Right lobe of liver (tissue), 6 donors: ENCODE measurements around the gene PHLDA2. TPM values are rescaled to one million over a fixed set of nuclear protein-coding genes. Genes with fewer than 3 reads are reported as not detected.
A peak's percentile ranks its signal among the peaks of the same experiment; 100 is the strongest.

Source experiments
- ATAC-seq, 4 donors: fragments of 200-7000 bp; cut with Tn5 transposase; one replicate each; pipeline ENCODE4 v1.9.1; 2020; ENCODE audit warnings: mild to moderate bottlenecking in 4 of 4, moderate library complexity in 4 of 4
- DNase-seq, 3 donors: peaks; one replicate each; pipeline ENCODE4 v3.0.0-alpha.2; 2020
- H3K27ac ChIP-seq, 3 donors: fragments of 200-600 bp; one replicate each; pipeline ENCODE4 v1.8.0; 2022
- H3K27me3 ChIP-seq, 2 donors: fragments of 200-600 bp; one replicate each; pipeline ENCODE4 v1.8.0; 2022
- H3K36me3 ChIP-seq, 4 donors: fragments of 200-600 bp; sonication (generic) in 1 of 4; one replicate each; pipeline versions ENCODE4 v1.5.1 to v1.8.0; 2017 to 2022; ENCODE audit warnings: control low read depth in 1 of 4
- H3K4me1 ChIP-seq, 4 donors: fragments of 200-600 bp; sonication (generic) in 1 of 4; one replicate each; pipeline versions ENCODE4 v1.5.1 to v1.8.0; 2017 to 2022; ENCODE audit warnings: control low read depth in 1 of 4
- H3K4me3 ChIP-seq, 3 donors: fragments of 200-600 bp; one replicate each; pipeline ENCODE4 v1.8.0; 2022
- H3K9me3 ChIP-seq, 4 donors: fragments of 200-600 bp; sonication (generic) in 1 of 4; one replicate each; pipeline versions ENCODE4 v1.5.1 to v1.8.0; 2017 to 2022; ENCODE audit warnings: control low read depth in 1 of 4
- POLR2A ChIP-seq: fragments of 450-650 bp; IDR thresholded peaks from one replicate; pipeline ENCODE4 v1.6.1; 2017; ENCODE audit warnings: antibody characterized with exemption, mild to moderate bottlenecking
- WGBS: methylation state at CpG from one replicate; pipeline ENCODE4 v1.1.6; 2018; ENCODE audit warnings: low coverage, low lambda C conversion rate; ENCODE audit not compliant: insufficient coverage; ENCODE audit errors: missing lambda C conversion rate; 5-methylcytosine and 5-hydroxymethylcytosine counted together
- intact Hi-C, 2 donors: fragments of 100-400 bp; cut with DNase I; formaldehyde crosslinking; loops; one replicate each; pipeline versions ENCODE4 v1.11.2 to v1.14.1; 2022
- total RNA-seq, 6 experiments: library from RNA; depleted of rRNA in 2 of 6; stranded (reverse); fragments of >200 nt in 2 of 6; fragmentation: NEBNext Ultra II Directional in 3 of 6; extraction: Animal tissue kit (Norgen Biotek cat#: 25700) in 3 of 6; gene quantifications; one replicate each; pipeline versions ENCODE4 v1.1.0 to v1.2.4, GENCODE V29; 2016 to 2023
- TF ChIP-seq, protein P1 (sequence below), 4 donors: fragments of 200-600 bp in 3 of 4; fragments of 450-650 bp in 1 of 4; IDR thresholded peaks; one replicate each; pipeline versions ENCODE4 v1.5.1 to v1.8.0; 2016 to 2022; ENCODE audit warnings: antibody characterized with exemption in 4 of 4, mild to moderate bottlenecking in 2 of 4
- donor health status: DM: no; HTN: yes; CAD: no.
- donor health status: DM: no; HTN: no; CAD: no.
- donor health status: DM: no; HTN: no; CAD: no.
- donor health status: DM: no; HTN: yes; CAD: no.
- donor health status: DM: no; HTN: yes; CAD: no.

Gene PHLDA2
- total RNA-seq, 6 experiments from 2014 or later = 0.51 to 12.7 (median 5.9) TPM; not detected in 1

DNA sequence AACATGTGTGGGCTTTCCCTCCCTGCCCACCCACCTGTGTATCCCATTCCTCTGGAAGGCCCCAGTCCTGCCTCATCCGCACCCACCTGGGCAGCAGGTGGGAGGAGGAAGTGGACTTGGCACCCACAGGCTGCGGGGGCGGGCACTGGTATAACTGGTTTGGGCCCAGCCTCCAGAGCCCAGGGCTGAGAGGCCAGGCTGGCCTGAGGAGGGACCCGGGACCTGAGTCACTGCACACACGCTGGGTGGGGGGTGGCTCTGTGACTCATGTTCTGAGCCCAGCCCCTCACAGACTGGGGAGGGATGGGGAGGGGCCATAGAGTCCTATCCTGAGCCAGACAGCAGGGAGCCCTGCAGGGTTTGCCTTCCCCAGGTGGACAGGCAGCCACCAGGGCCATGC is 16.7 kb downstream of the PHLDA2 start:
- intact Hi-C loops = no loop called here
- peak; percentile 18 to 81 (median 36) for ATAC-seq

DNA sequence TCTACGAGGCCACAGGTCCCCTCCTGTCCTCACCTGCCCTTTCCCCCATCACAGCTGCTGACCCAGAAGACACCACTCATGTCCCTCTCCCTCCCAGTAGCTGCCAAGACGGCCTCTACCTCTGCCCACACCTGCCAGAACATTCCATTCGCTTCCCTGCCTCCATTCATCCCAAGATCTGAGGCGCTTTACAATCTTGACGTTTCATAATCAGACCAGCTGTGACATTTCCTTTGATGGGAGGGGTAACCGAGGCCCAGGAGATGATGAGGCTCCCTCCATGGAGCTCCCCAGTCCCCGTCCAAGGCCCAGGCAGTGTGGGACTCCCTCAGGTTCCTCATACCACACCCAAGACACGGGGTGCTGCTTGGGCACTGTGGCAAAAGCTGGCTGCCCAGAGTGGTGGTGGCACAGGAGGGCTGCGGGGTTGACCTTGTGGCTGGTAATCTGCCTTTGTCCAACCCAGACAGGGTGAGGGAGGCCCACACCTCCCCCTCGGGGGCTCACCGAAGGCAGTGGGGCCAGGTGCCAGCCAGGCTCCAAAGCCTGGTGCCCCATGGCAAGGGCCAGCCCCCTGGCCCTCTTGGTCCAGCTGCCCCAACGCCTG is 17.3 kb downstream of the PHLDA2 start:
- Histone ChIP-seq H3K9me3 (no peaks in the 10 kb centered on the region), H3K27me3 (no peaks in the 10 kb centered on the region), H3K4me3 (no peak overlapping the region), H3K36me3 (no peaks in the 10 kb centered on the region), H3K4me1 (no peaks in the 10 kb centered on the region), H3K27ac (no peak overlapping the region)
- ATAC-seq = no peak
- 72% methylated on average over 6 of the region's 12 CpGs for WGBS
- intact Hi-C loops = no loop called here
- DNase-seq = no peak
- no peak for TF ChIP-seq POLR2A
- TF ChIP-seq, protein P1, sequence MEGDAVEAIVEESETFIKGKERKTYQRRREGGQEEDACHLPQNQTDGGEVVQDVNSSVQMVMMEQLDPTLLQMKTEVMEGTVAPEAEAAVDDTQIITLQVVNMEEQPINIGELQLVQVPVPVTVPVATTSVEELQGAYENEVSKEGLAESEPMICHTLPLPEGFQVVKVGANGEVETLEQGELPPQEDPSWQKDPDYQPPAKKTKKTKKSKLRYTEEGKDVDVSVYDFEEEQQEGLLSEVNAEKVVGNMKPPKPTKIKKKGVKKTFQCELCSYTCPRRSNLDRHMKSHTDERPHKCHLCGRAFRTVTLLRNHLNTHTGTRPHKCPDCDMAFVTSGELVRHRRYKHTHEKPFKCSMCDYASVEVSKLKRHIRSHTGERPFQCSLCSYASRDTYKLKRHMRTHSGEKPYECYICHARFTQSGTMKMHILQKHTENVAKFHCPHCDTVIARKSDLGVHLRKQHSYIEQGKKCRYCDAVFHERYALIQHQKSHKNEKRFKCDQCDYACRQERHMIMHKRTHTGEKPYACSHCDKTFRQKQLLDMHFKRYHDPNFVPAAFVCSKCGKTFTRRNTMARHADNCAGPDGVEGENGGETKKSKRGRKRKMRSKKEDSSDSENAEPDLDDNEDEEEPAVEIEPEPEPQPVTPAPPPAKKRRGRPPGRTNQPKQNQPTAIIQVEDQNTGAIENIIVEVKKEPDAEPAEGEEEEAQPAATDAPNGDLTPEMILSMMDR (IDR thresholded peaks at IDR 0.05) = no peak

More for the DNA sequence above, 16.7 kb downstream of the PHLDA2 start:
- Histone ChIP-seq H3K4me1 (no peaks in the 10 kb centered on the region), H3K27me3 (no peaks in the 10 kb centered on the region), H3K36me3 (no peaks in the 10 kb centered on the region), H3K4me3 (no peak overlapping the region), H3K9me3 (no peaks in the 10 kb centered on the region), H3K27ac (no peak overlapping the region)
- TF ChIP-seq, protein P1 (IDR thresholded peaks at IDR 0.05) = no peak
- TF ChIP-seq POLR2A = no peak
- WGBS = no CpG with 5 or more reads among the region's 5 CpGs
- peak in 1 of 3 donors; percentile 64 for DNase-seq

DNA sequence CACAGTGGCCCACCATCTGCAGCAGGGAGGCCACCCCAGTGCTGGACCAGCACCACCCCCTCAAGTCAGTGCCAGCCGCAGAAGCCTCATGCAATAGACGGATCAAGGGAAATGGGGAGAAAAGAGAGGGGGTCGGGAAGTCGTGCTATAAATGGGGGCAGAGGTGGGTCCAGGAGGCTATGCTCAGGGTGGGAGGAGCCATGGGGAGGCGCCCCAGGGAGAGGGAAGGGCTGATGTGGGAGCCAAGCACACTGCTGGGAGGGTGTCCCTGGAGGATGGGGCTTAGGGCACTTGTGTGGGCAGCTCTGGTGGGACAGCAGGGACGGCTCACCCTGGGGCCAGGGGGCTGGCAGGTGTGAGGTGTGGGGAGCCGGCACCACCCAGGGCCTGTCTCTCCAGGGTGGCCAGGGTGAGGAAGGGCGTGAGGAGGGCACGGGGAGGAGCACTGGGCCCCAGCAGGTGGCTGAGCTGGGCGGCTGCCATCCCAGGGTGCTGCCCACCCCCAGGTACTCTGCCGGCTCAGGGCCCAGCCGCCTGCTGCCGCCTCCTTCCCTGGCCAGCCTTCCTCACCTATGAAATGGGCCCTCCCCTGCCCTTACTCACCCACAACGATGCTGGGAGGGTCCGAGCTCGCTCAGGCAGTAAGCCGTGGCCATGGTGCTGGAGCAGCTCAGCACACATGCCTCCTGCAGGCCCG is 18.0 kb downstream of the PHLDA2 start:
- TF ChIP-seq, protein P1 (IDR thresholded peaks at IDR 0.05) = no peak
- TF ChIP-seq POLR2A = no peak
- no peak for DNase-seq

DNA sequence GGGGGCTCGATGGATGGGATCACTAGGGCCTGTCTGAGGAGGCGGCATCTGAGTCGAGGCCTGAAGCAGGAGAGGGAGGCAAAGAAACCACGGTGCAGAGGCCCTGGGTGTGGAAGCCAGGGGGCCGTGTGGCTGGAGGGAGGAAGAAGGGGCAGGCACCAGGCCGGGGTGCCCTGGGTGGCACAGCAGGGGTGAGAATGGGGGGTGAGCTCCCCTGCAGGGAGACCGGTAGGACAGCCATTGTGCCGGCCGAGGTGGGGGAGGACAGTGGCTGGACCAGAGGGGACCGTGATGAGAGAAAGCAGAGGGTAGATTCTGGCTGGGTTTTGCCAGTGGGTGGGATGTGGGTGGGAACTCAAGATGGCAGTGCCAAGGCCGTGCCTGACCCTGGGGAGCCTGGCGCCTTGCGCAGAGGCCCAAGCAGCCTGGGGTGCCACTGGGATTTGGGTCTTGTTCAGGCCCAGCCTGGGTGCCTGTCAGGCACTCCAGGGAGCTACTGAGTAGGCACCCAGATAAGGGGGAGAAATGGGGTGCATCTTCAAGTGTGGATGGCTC is 18.7 kb downstream of the PHLDA2 start:
- H3K27ac ChIP-seq = no peak overlapping the region
- DNase-seq = no peak
- 93% methylated on average over 3 of the region's 13 CpGs for WGBS

More for the DNA sequence above, 18.0 kb downstream of the PHLDA2 start:
- H3K36me3 ChIP-seq = no peaks in the 10 kb centered on the region
- H3K4me1 ChIP-seq = no peaks in the 10 kb centered on the region
- H3K27me3 ChIP-seq = no peaks in the 10 kb centered on the region
- ATAC-seq = no peak
- intact Hi-C loops = no loop called here
- H3K9me3 ChIP-seq = no peaks in the 10 kb centered on the region
- whole genome bisulfite sequencing = 88% methylated on average over 8 of the region's 18 CpGs
- H3K27ac ChIP-seq = no peak overlapping the region
- no peak overlapping the region for H3K4me3 ChIP-seq

More for the DNA sequence above, 18.7 kb downstream of the PHLDA2 start:
- TF ChIP-seq, protein P1 (IDR thresholded peaks at IDR 0.05) = no peak
- no peaks in the 10 kb centered on the region for H3K27me3 ChIP-seq
- no peaks in the 10 kb centered on the region for H3K36me3 ChIP-seq
- H3K4me1 ChIP-seq = no peaks in the 10 kb centered on the region
- ATAC-seq = no peak
- H3K4me3 ChIP-seq = no peak overlapping the region
- intact Hi-C loops = no loop called here
- H3K9me3 ChIP-seq = no peaks in the 10 kb centered on the region
